GM21423 (cell line): Measurements from ENCODE around the gene ZDHHC5.

Source experiments
- ATAC-seq: cut with Tn5 transposase; IDR thresholded peaks from one replicate; pipeline ENCODE4 v1.9.1; 2021; ENCODE audit warnings: mild to moderate bottlenecking, moderate library complexity; ENCODE audit not compliant: unreplicated experiment

Gene ZDHHC5

GRCh38 chr11:57727185-57727584 is 59.3 kb downstream of the ZDHHC5 start:
- ATAC-seq = no peak

GRCh38 chr11:57728829-57729228 is 60.9 kb downstream of the ZDHHC5 start:
- no peak for ATAC-seq

GRCh38 chr11:57729479-57729878 is 61.6 kb downstream of the ZDHHC5 start:
- no peak for ATAC-seq

- no peak for ATAC-seq
Observed at GRCh38 chr11:57732661-57733060, 64.7 kb downstream of the ZDHHC5 start.

GRCh38 chr11:57735619-57736298 is 67.8 kb downstream of the ZDHHC5 start:
- no peak for ATAC-seq

GRCh38 chr11:57741132-57742086 is 73.5 kb downstream of the ZDHHC5 start, which contains the start of gene SELENOH:
SELENOH (plus strand) TSS chr11:57741491; CDS start chr11:57741596, 105 bp downstream.
- peak; percentile 95 for ATAC-seq

GRCh38 chr11:57742087-57742452 is 74.2 kb downstream of the ZDHHC5 start:
- ATAC-seq = no peak

GRCh38 chr11:57744357-57744756 is 76.4 kb downstream of the ZDHHC5 start:
- ATAC-seq = no peak

- no peak for ATAC-seq
Observed at GRCh38 chr11:57745206-57745605, 77.3 kb downstream of the ZDHHC5 start.

- no peak for ATAC-seq
Observed at GRCh38 chr11:57746920-57747319, 79.0 kb downstream of the ZDHHC5 start.
